ENCODE data around the gene OR9A4.

DNA sequence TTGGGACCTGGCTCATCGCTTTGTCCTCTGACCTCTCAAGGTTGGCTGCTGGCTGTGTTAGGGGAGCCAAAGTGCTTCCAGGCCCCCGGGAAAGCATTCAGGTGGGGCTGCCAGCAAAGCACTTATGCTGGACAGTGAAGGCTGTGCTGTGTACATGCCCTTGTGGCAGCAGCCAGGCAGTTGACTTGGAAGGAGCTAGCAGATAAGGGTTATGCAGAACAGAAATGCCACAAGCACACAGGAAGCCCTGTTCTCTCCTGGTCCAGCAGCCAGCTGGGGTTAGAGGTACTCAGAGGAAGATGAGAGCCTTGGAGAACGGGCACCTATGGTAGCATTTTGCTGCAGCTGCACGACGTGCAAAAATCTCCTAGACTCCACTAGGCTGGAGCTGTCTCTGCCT lies 35.2 kb upstream of the OR9A4 start:
- no peak for TF ChIP-seq CTCF (conservative IDR thresholded peaks at IDR 0.05; ENCODE audit: low read length)
- no peak for TF ChIP-seq EZH2phosphoT487 (IDR thresholded peaks at IDR 0.05; ENCODE audit: borderline replicate concordance)
